HepG2 (cell line): ENCODE results near the gene MND1. TPM values are rescaled to one million over a fixed set of nuclear protein-coding genes. Genes with fewer than 3 reads are reported as not detected.

Experiments used
- ATAC-seq: fragments of 200-7000 bp; cut with Tn5 transposase; 3 replicates; pipeline ENCODE4 v1.9.1; 2020; ENCODE audit warnings: mild to moderate bottlenecking, moderate library complexity
- BruUV-seq: library from RNA; stranded (reverse); fragments of 400-500 nt; replicated peaks from 2 replicates; lab custom pipeline; 2021; lab: Mats Ljungman, UMichigan
- CTCF ChIA-PET: fragments of 300-600 bp; formaldehyde crosslinking; extraction: SDS; loops from one replicate; lab custom pipeline; 2021; ENCODE audit warnings: low total read pairs, inconsistent platforms, low intra/inter-chr PET ratio; lab: Yijun Ruan, JAX
- POLR2A ChIA-PET: fragments of 350-600 bp; sonication (Branson Sonifier 250); formaldehyde crosslinking; loops from one replicate; lab custom pipeline; 2020; ENCODE audit warnings: antibody characterized with exemption, inconsistent platforms; lab: Yijun Ruan, JAX
- DNase-seq: peaks from one replicate; pipeline ENCODE4 v3.0.0-alpha.2; 2015; ENCODE audit warnings: low spot score
- FAIRE-seq: peaks from 3 replicates; lab custom pipeline; 2011; peaks lifted over from hg19 to GRCh38; lab: Jason Lieb, UNC
- H2AFZ ChIP-seq: one replicate; pipeline ENCODE4 v1.6.1; 2011; ENCODE audit warnings: low read length, inconsistent platforms
- H3K27ac ChIP-seq: fragments of 300-600 bp; 3 replicates; pipeline ENCODE4 v1.8.0; 2011; ENCODE audit warnings: mixed run types, mild to moderate bottlenecking, mixed read lengths, low read length, inconsistent platforms; ENCODE audit not compliant: insufficient read depth; ENCODE audit errors: extremely low read length
- H3K27me3 ChIP-seq, 2 experiments: fragments of 200-600 bp in 1 of 2; 2 replicates in 1 of 2; 3 replicates in 1 of 2; pipeline versions ENCODE4 v1.6.0 to v1.8.0; 2011; ENCODE audit warnings: low read length in 2 of 2, mild to moderate bottlenecking in 2 of 2, moderate library complexity in 2 of 2, inconsistent platforms in 1 of 2; ENCODE audit not compliant: insufficient read depth in 2 of 2, control insufficient read depth in 1 of 2
- H3K36me3 ChIP-seq, 2 experiments: fragments of 200-600 bp in 1 of 2; replicated peaks in 1 of 2; 2 replicates in 1 of 2; 3 replicates in 1 of 2; pipeline versions ENCODE4 v1.5.1 to v1.8.0; 2011; ENCODE audit warnings: low read length in 2 of 2, inconsistent platforms in 1 of 2; ENCODE audit not compliant: insufficient read depth in 2 of 2, control insufficient read depth in 1 of 2
- H3K4me1 ChIP-seq: 2 replicates; pipeline ENCODE4 v1.5.1; 2012; ENCODE audit warnings: low read length, inconsistent platforms; ENCODE audit not compliant: insufficient read depth
- H3K4me2 ChIP-seq: 2 replicates; pipeline ENCODE4 v1.6.0; 2011; ENCODE audit warnings: low read depth, low read length, inconsistent platforms
- H3K4me3 ChIP-seq, 3 experiments: fragments of 200-600 bp in 1 of 3; sonication (generic), shearing (Covaris generic) in 1 of 3; replicated peaks in 1 of 3; 2 replicates each; pipeline ENCODE4 v1.5.1; 2011 to 2016; ENCODE audit warnings: low read length in 3 of 3, inconsistent platforms in 2 of 3, low read depth in 2 of 3, mild to moderate bottlenecking in 2 of 3, control low read depth in 1 of 3, mixed read lengths in 1 of 3; ENCODE audit not compliant: insufficient read depth in 1 of 3
- H3K79me2 ChIP-seq: one replicate; pipeline ENCODE4 v1.6.1; 2011; ENCODE audit warnings: low read length, inconsistent platforms; ENCODE audit not compliant: insufficient read depth
- H3K9ac ChIP-seq: 2 replicates; pipeline ENCODE4 v1.6.0; 2011; ENCODE audit warnings: mild to moderate bottlenecking, low read depth, low read length, inconsistent platforms; ENCODE audit not compliant: insufficient read depth
- H3K9me3 ChIP-seq: 2 replicates; pipeline ENCODE4 v1.5.1; 2012; ENCODE audit warnings: mild to moderate bottlenecking, low read length
- H4K20me1 ChIP-seq: 2 replicates; pipeline ENCODE4 v1.6.0; 2011; ENCODE audit warnings: inconsistent platforms, mild to moderate bottlenecking, low read length, moderate library complexity; ENCODE audit not compliant: insufficient read depth
- AGO2 ChIP-seq: fragments of 200-400 bp; formaldehyde crosslinking; optimal IDR thresholded peaks from 2 replicates; pipeline ENCODE3; 2017; ENCODE audit warnings: mild to moderate bottlenecking, low read depth, low read length, moderate library complexity
- BCL6 ChIP-seq: IDR thresholded peaks from 2 replicates; pipeline ENCODE4 v1.6.1; 2016; ENCODE audit warnings: missing genetic modification reagents, missing compliant biosample characterization
- ELF1 ChIP-seq: sonication (generic); formaldehyde crosslinking; IDR thresholded peaks from 2 replicates; pipeline ENCODE4 v1.4.0; 2020; ENCODE audit warnings: missing genetic modification reagents
- PAXIP1 ChIP-seq: sonication (generic); formaldehyde crosslinking; conservative IDR thresholded peaks from 2 replicates; pipeline ENCODE4 v1.4.0; 2020; ENCODE audit warnings: mild to moderate bottlenecking, missing genetic modification reagents, moderate library complexity
- STAT6 ChIP-seq: sonication (generic); formaldehyde crosslinking; IDR thresholded peaks from 2 replicates; pipeline ENCODE4 v1.4.0; 2020; ENCODE audit warnings: missing genetic modification reagents, mild to moderate bottlenecking, borderline replicate concordance
- ZBTB44 ChIP-seq: sonication (generic); formaldehyde crosslinking; IDR thresholded peaks from 2 replicates; pipeline ENCODE4 v1.4.0; 2020; ENCODE audit warnings: missing genetic modification reagents
- ZNF160 ChIP-seq: sonication (generic); formaldehyde crosslinking; IDR thresholded peaks from 2 replicates; pipeline ENCODE4 v1.8.0; 2022; ENCODE audit warnings: mild to moderate bottlenecking, inconsistent platforms, missing genetic modification reagents
- ZNF20 ChIP-seq: sonication (generic); formaldehyde crosslinking; IDR thresholded peaks from 2 replicates; pipeline ENCODE4 v1.4.0; 2020; ENCODE audit warnings: mild to moderate bottlenecking, moderate library complexity, missing genetic modification reagents
- ZNF224 ChIP-seq: sonication (generic); formaldehyde crosslinking; IDR thresholded peaks from 2 replicates; pipeline ENCODE4 v1.5.0; 2020; ENCODE audit warnings: mild to moderate bottlenecking, missing genetic modification reagents
- ZNF446 ChIP-seq: sonication (generic); formaldehyde crosslinking; IDR thresholded peaks from 2 replicates; pipeline ENCODE4 v1.5.0; 2020; ENCODE audit warnings: mild to moderate bottlenecking, missing genetic modification reagents
- ZNF713 ChIP-seq: sonication (generic); formaldehyde crosslinking; IDR thresholded peaks from 2 replicates; pipeline ENCODE4 v1.4.0; 2020; ENCODE audit warnings: mild to moderate bottlenecking, missing genetic modification reagents
- ZSCAN21 ChIP-seq: sonication (generic); formaldehyde crosslinking; IDR thresholded peaks from 2 replicates; pipeline ENCODE4 v1.8.0; 2022; ENCODE audit warnings: mild to moderate bottlenecking, missing genetic modification reagents, moderate library complexity, borderline replicate concordance
- ZSCAN9 ChIP-seq: IDR thresholded peaks from 2 replicates; pipeline ENCODE4 v1.6.1; 2016; ENCODE audit warnings: borderline replicate concordance
- WGBS: methylation state at CpG from one replicate; pipeline ENCODE4 v1.1.6; 2017; ENCODE audit warnings: low lambda C conversion rate; 5-methylcytosine and 5-hydroxymethylcytosine counted together
- in situ Hi-C: cut with HindIII; loops from 2 replicates; pipeline ENCODE4 v1.10.0; 2017; ENCODE audit warnings: low pct_unique_long_range_greater_than_20kb; ENCODE audit not compliant: extremely low pct_ligation_motif_present
- intact Hi-C: fragments of 100-400 bp; cut with micrococcal nuclease; formaldehyde crosslinking; loops from one replicate; pipeline ENCODE4 v1.10.0; 2022; ENCODE audit not compliant: unreplicated experiment
- polyA plus RNA-seq, 8 experiments: library from polyadenylated mRNA; depleted of rRNA in 3 of 8; stranded (reverse) in 7 of 8; unstranded in 1 of 8; fragments of >200 nt; fragmentation: Illumina TruSeq in 4 of 8; extraction: Trizol in 4 of 8; gene quantifications; 2 replicates each; pipeline versions ENCODE4 v1.2.1 to v1.2.3, GENCODE V29; 2011 to 2016; ENCODE audit warnings: low read depth in 4 of 8, missing spikeins in 1 of 8, mixed read lengths in 1 of 8; ENCODE audit not compliant: insufficient read depth in 1 of 8
- total RNA-seq, 5 experiments: library from RNA; depleted of rRNA; stranded (reverse); fragments of >200 nt; fragmentation: Illumina TruSeq; extraction: Trizol; gene quantifications; 2 replicates each; pipeline ENCODE4 v1.2.3, GENCODE V29; 2016; ENCODE audit warnings: low read depth in 1 of 5
- TF ChIP-seq, protein P1 (sequence below): sonication (generic); formaldehyde crosslinking; IDR thresholded peaks from 2 replicates; pipeline ENCODE4 v1.8.0; 2022; ENCODE audit warnings: mild to moderate bottlenecking, missing genetic modification reagents; ENCODE audit not compliant: insufficient replicate concordance
- TF ChIP-seq, protein P2 (sequence below): sonication (generic); formaldehyde crosslinking; IDR thresholded peaks from 2 replicates; pipeline ENCODE4 v1.4.0; 2020; ENCODE audit warnings: missing genetic modification reagents; ENCODE audit errors: not compliant biosample characterization

Gene MND1
- total and polyA plus RNA-seq, 2 of the 13 experiments (the other 11 are each of a cell fraction or from before 2014, with no cell fraction given), result 4.8 to 30.7 TPM

GRCh38 chr4:153369021-153369420 is 24.5 kb downstream of the MND1 start:
- in situ Hi-C loops (no loop called here), intact Hi-C loops (no loop called here)
- Histone ChIP-seq H3K9ac (no peak overlapping the region), H2AFZ (no peak overlapping the region), H3K4me1 (peaks cover 8% of the 10 kb centered on the region; the same call in 1 of the 2 replicates), H3K79me2 (no peaks in the 10 kb centered on the region), H3K9me3 (no peaks in the 10 kb centered on the region)
- FAIRE-seq, result no peak
- no TSS peak for BruUV-seq
- WGBS, result 93% methylated on average over 1 of the region's 1 CpG
- TF ChIP-seq STAT6 (CRISPR knock-in tag) (no peak), ZSCAN21 (CRISPR knock-in tag) (no peak), ZNF713 (CRISPR knock-in tag) (no peak), ZNF20 (CRISPR knock-in tag) (no peak), AGO2 (no peak), ZNF160 (CRISPR knock-in tag) (no peak), BCL6 (CRISPR knock-in tag) (no peak), ZSCAN9 (CRISPR knock-in tag) (no peak), ZNF446 (CRISPR knock-in tag) (no peak), ZBTB44 (CRISPR knock-in tag) (no peak), PAXIP1 (CRISPR knock-in tag) (no peak), ZNF224 (CRISPR knock-in tag) (no peak), ELF1 (CRISPR knock-in tag) (no peak)
- TF ChIP-seq, protein P1, sequence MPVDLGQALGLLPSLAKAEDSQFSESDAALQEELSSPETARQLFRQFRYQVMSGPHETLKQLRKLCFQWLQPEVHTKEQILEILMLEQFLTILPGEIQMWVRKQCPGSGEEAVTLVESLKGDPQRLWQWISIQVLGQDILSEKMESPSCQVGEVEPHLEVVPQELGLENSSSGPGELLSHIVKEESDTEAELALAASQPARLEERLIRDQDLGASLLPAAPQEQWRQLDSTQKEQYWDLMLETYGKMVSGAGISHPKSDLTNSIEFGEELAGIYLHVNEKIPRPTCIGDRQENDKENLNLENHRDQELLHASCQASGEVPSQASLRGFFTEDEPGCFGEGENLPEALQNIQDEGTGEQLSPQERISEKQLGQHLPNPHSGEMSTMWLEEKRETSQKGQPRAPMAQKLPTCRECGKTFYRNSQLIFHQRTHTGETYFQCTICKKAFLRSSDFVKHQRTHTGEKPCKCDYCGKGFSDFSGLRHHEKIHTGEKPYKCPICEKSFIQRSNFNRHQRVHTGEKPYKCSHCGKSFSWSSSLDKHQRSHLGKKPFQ (CRISPR knock-in tag), result no peak
- TF ChIP-seq, protein P2, sequence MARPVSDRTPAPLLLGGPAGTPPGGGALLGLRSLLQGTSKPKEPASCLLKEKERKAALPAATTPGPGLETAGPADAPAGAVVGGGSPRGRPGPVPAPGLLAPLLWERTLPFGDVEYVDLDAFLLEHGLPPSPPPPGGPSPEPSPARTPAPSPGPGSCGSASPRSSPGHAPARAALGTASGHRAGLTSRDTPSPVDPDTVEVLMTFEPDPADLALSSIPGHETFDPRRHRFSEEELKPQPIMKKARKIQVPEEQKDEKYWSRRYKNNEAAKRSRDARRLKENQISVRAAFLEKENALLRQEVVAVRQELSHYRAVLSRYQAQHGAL, result no peak
- TF ChIP-seq, all 625 proteins: peak for 0
- no peak overlapping the region for H3K4me3 ChIP-seq
- CTCF ChIA-PET, result no interaction called here
- DNase-seq (no peak), ATAC-seq (no peak)
- no peak overlapping the region for H3K4me2 ChIP-seq
- POLR2A ChIA-PET, result no interaction called here
- H4K20me1 ChIP-seq, result no peaks in the 10 kb centered on the region
- no peaks in the 10 kb centered on the region for H3K27me3 ChIP-seq
- peaks cover 1 to 8% of the 10 kb centered on the region in 2 experiments; a peak in 4 of 5 replicates for H3K36me3 ChIP-seq
- no peak overlapping the region for H3K27ac ChIP-seq
